PC-3 (cell line): ENCODE results near the gene TRIM4.

Source experiments
- EZH2 ChIP-seq: fragments of 300-600 bp; sonication (generic); IDR thresholded peaks from one replicate; pipeline ENCODE4 v1.6.1; 2017; ENCODE audit warnings: antibody characterized with exemption, mild to moderate bottlenecking, low read length; ENCODE audit not compliant: unreplicated experiment
- TF ChIP-seq, protein P1 (sequence below): fragments of 300-600 bp; sonication (generic); conservative IDR thresholded peaks from 2 replicates; pipeline ENCODE4 v1.5.1; 2017; ENCODE audit warnings: antibody characterized with exemption, low read depth, mild to moderate bottlenecking, low read length

DNA sequence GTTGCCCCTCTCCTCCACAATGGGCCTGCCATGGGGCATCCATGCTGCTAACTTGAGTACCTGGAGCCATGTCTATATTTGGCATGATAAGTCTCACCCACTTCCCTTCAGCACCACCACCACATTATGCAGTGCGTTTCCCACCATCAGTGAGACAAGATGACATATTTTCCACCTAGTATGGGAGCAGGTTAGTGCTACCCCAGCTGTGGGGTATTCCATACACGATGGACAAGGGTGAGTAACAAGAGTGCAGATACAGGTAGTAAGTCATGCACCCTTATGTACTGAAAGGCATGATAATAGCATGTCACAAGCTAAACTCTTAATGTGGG, 21.3 kb downstream of the TRIM4 start:
- TF ChIP-seq EZH2 = no peak
- TF ChIP-seq, protein P1, sequence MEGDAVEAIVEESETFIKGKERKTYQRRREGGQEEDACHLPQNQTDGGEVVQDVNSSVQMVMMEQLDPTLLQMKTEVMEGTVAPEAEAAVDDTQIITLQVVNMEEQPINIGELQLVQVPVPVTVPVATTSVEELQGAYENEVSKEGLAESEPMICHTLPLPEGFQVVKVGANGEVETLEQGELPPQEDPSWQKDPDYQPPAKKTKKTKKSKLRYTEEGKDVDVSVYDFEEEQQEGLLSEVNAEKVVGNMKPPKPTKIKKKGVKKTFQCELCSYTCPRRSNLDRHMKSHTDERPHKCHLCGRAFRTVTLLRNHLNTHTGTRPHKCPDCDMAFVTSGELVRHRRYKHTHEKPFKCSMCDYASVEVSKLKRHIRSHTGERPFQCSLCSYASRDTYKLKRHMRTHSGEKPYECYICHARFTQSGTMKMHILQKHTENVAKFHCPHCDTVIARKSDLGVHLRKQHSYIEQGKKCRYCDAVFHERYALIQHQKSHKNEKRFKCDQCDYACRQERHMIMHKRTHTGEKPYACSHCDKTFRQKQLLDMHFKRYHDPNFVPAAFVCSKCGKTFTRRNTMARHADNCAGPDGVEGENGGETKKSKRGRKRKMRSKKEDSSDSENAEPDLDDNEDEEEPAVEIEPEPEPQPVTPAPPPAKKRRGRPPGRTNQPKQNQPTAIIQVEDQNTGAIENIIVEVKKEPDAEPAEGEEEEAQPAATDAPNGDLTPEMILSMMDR = no peak
